ENCODE results near the gene EPHB1. TPM values are rescaled to one million over a fixed set of nuclear protein-coding genes. Genes with fewer than 3 reads are reported as not detected.

The EPHB1 gene
- total RNA-seq, 2 donors from 2014 or later: 0.68 to 0.71 TPM

GRCh38 chr3:135083179-135083578 lies 288.1 kb downstream of the EPHB1 start:
- H3K4me1 ChIP-seq (ENCODE audit: control insufficient read depth in 1 of 2, low read depth in 2 of 2): no peaks in the 10 kb centered on the region
- no peaks in the 10 kb centered on the region for H3K36me3 ChIP-seq
- no peaks in the 10 kb centered on the region for H3K27me3 ChIP-seq (replicated peaks; ENCODE audit: insufficient read depth)
- H3K4me3 ChIP-seq: no peak overlapping the region
- ATAC-seq (ENCODE audit: insufficient number of reproducible peaks, low FRiP score, low read depth): no peak
- no peak overlapping the region for H3K27ac ChIP-seq
- no peaks in the 10 kb centered on the region for H3K9me3 ChIP-seq
- TF ChIP-seq, protein P1, sequence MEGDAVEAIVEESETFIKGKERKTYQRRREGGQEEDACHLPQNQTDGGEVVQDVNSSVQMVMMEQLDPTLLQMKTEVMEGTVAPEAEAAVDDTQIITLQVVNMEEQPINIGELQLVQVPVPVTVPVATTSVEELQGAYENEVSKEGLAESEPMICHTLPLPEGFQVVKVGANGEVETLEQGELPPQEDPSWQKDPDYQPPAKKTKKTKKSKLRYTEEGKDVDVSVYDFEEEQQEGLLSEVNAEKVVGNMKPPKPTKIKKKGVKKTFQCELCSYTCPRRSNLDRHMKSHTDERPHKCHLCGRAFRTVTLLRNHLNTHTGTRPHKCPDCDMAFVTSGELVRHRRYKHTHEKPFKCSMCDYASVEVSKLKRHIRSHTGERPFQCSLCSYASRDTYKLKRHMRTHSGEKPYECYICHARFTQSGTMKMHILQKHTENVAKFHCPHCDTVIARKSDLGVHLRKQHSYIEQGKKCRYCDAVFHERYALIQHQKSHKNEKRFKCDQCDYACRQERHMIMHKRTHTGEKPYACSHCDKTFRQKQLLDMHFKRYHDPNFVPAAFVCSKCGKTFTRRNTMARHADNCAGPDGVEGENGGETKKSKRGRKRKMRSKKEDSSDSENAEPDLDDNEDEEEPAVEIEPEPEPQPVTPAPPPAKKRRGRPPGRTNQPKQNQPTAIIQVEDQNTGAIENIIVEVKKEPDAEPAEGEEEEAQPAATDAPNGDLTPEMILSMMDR (IDR thresholded peaks at IDR 0.05): no peak
- DNase-seq (ENCODE audit: low spot score): no peak

DNA sequence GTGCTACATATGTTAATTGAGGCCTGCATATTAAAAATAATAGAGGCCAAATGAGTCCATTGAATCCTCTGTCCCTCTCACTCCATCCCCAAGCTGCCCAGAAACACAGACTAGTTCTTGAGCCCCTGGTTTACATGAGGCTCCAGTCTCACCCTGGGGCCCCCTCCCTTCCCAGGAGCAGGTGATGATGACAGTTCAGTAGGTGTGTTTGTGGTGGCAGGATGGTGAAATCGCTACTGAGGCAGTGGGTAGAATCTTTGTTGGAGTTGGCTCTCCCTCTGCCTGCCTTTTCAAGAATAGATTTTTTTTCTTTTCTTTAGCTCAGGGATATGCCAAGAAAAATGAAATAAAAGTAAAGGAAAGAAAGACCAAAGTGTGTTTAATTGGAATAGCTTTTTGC lies 288.7 kb downstream of the EPHB1 start:
- Histone ChIP-seq H3K4me1 (ENCODE audit: control insufficient read depth in 1 of 2, low read depth in 2 of 2) (no peaks in the 10 kb centered on the region), H3K27ac (no peak overlapping the region), H3K9me3 (no peaks in the 10 kb centered on the region), H3K27me3 (replicated peaks; ENCODE audit: insufficient read depth) (no peaks in the 10 kb centered on the region), H3K4me3 (no peak overlapping the region), H3K36me3 (no peaks in the 10 kb centered on the region)
- DNase-seq (ENCODE audit: low spot score) (no peak), ATAC-seq (ENCODE audit: insufficient number of reproducible peaks, low FRiP score, low read depth) (no peak)
- TF ChIP-seq, protein P1 (IDR thresholded peaks at IDR 0.05): no peak

DNA sequence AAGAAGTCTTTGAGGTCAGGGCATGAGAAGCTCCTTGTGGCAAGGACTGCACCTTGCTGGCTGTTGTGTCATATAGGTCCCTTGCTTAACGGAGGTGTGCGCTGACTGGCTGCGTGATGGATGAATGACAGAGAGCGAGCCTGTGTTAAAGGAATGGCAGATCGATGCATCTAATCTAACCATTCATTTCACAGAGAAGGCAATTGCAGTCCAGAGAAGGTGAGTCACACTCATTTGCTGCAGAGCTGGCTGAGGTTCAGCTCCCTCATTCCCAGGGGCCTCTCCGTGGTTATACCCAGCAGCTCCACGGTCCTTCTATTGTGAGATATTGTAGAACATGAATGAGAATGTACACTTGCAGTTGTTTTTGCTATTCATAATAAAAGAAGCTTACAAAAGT lies 289.3 kb downstream of the EPHB1 start:
- TF ChIP-seq, protein P1 (IDR thresholded peaks at IDR 0.05): no peak
- no peak overlapping the region for H3K4me3 ChIP-seq
- ATAC-seq (ENCODE audit: insufficient number of reproducible peaks, low FRiP score, low read depth): no peak
- no peak for DNase-seq (ENCODE audit: low spot score)
- no peaks in the 10 kb centered on the region for H3K27me3 ChIP-seq (replicated peaks; ENCODE audit: insufficient read depth)
- no peaks in the 10 kb centered on the region for H3K4me1 ChIP-seq (ENCODE audit: control insufficient read depth in 1 of 2, low read depth in 2 of 2)
- H3K36me3 ChIP-seq: no peaks in the 10 kb centered on the region
- H3K9me3 ChIP-seq: no peaks in the 10 kb centered on the region
- H3K27ac ChIP-seq: no peak overlapping the region

DNA sequence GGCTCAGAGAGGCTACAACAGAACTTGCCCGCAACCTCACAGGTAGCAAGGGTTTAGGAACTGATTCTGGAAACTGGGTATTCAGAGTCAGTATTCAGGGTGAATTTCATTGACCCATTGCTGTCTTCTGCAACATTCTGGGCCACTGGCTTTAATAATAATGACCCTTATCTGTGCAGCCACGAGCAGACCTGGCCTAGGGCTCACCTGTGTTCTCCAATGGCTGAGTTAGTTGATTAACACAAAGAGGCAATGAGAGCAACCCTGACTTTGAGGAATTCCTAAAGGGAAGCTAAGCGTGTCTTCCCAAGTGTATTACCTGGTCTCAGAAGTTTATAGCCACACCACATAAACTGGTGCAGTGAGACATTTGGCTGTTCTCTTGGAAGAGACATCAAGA lies 289.9 kb downstream of the EPHB1 start:
- Histone ChIP-seq H3K9me3 (no peaks in the 10 kb centered on the region), H3K36me3 (no peaks in the 10 kb centered on the region), H3K27ac (no peak overlapping the region), H3K27me3 (replicated peaks; ENCODE audit: insufficient read depth) (no peaks in the 10 kb centered on the region), H3K4me1 (ENCODE audit: control insufficient read depth in 1 of 2, low read depth in 2 of 2) (no peaks in the 10 kb centered on the region), H3K4me3 (no peak overlapping the region)
- TF ChIP-seq, protein P1 (IDR thresholded peaks at IDR 0.05): no peak
- ATAC-seq (ENCODE audit: insufficient number of reproducible peaks, low FRiP score, low read depth) (no peak), DNase-seq (ENCODE audit: low spot score) (no peak)

DNA sequence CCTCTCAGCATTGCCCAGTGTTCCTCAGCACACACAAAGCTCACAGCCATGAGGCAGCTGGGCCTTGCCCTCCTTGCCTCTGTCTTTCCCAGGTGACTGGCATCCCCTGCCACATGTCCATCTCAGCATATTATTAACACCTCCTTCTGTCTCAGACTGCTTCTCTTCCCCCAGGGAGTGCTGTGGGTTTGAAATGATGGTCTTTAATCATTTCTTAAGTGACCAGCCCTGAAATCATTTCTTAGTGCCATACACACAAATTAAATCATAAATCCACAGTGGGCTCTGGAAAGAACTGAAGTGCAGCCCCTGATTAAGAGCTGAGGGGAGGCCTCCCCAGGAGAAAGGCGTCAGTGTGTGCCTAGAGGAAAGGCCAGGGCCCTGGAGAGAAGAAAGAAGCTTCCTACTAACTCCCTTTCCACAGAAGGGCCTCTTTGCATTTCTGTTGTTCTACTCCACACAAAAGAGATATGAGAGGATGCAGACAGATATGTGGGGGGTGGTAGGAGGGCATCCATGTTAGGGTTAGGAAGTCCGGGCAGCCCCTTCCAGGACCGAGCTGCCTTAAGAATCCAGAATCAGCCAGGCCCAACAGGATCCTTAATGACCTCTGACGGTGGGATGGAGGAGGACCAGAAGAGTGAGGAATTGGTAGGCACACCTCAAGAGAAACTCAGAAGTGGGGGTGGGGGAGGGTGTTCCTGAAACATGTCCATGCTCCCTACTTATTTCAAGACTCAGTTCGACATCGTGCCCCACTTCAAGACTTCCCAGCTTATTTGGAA lies 290.8 kb downstream of the EPHB1 start:
- TF ChIP-seq, protein P1 (IDR thresholded peaks at IDR 0.05): no peak
- H3K36me3 ChIP-seq: no peaks in the 10 kb centered on the region
- no peak for DNase-seq (ENCODE audit: low spot score)
- no peaks in the 10 kb centered on the region for H3K9me3 ChIP-seq
- H3K4me3 ChIP-seq: no peak overlapping the region
- no peaks in the 10 kb centered on the region for H3K27me3 ChIP-seq (replicated peaks; ENCODE audit: insufficient read depth)
- ATAC-seq (ENCODE audit: insufficient number of reproducible peaks, low FRiP score, low read depth): no peak
- H3K4me1 ChIP-seq (ENCODE audit: control insufficient read depth in 1 of 2, low read depth in 2 of 2): no peaks in the 10 kb centered on the region
- H3K27ac ChIP-seq: no peak overlapping the region
